GM08714 (cell line): Measurements from ENCODE around the gene UBE2I.

Experiments used
- H3K4me3 ChIP-seq: fragments of 200-500 bp; sonication (Bioruptor generic); 2 replicates; pipeline ENCODE4 v1.5.1; 2014; ENCODE audit warnings: mild to moderate bottlenecking, low read length, inconsistent platforms
- ZNF274 ChIP-seq: IDR thresholded peaks from 2 replicates; pipeline ENCODE4 v1.6.1; 2012; ENCODE audit warnings: mild to moderate bottlenecking, low read depth, low read length

UBE2I gene

DNA sequence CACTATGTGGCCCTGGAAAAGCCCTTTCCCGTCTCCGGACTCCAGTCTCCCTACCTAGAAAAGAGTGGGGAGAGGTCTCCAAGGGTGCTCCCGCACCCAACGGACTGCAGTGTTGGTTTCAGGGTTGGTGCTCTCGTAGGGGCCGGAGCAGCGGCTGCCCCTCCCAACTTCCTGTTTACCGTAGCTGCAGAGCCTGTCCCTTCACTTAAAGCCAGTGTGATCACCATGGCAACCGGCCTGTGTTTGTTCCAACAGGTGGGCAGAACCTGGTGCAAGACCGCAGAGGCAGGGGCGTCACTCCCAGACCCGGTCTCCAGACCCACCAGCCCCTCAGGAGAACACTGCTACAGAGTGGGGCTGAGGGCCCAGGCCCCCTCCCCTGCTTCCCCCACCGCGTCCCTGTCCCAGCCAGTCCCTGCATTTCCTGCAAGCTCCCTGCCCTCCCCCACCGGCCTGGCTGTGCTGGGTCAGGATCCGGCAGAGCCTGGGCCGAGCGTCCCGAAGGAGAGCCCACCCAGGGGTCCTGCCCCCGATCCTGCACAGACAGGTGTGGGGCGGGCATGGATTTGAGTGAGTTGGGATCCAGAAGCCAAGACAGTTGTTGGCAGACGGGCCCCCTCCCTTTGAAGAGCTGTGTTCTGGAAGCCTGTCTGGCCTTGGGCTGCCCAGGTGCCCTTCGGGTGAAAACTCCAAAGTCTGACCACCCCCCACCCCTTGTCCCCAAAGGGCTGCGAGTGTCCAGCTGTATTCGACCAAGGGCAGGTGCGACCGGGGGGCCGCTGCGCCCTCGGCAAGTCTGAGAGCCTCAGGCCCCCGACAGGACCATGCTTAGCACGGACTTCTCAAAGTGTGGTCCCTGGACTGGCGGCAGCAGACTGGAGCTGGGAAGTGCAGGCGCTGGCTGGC, 22.5 kb downstream of the UBE2I start:
- no peak overlapping the region; the same call in 1 of the 2 replicates for H3K4me3 ChIP-seq
- TF ChIP-seq ZNF274, result no peak

DNA sequence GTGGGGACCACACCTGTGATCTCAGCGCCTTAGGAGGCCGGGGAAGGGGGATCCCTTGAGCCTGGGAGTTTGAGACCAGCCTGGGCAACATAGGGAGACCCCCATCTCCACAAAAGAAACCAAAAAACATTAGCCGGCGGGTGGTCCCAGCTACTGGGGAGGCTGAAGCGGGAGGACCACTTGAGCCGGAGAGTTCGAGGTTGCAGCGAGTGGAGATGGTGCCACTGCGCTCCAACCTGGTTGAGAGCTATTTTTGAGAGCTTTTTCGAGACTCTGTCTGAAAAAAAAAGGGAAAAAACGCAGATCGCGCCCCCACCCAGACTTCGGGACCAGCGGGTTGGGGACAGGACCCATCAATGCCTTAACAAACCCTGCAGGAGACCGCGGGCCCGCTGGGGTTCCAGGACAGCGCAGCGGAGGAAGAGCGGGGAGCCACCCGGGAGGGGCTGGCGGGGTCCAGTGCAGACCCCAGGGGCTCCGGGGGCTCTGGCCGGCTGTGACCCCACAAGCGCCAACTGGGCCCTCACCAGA, 23.2 kb downstream of the UBE2I start:
- H3K4me3 ChIP-seq, result no peak overlapping the region
- TF ChIP-seq ZNF274, result no peak

DNA sequence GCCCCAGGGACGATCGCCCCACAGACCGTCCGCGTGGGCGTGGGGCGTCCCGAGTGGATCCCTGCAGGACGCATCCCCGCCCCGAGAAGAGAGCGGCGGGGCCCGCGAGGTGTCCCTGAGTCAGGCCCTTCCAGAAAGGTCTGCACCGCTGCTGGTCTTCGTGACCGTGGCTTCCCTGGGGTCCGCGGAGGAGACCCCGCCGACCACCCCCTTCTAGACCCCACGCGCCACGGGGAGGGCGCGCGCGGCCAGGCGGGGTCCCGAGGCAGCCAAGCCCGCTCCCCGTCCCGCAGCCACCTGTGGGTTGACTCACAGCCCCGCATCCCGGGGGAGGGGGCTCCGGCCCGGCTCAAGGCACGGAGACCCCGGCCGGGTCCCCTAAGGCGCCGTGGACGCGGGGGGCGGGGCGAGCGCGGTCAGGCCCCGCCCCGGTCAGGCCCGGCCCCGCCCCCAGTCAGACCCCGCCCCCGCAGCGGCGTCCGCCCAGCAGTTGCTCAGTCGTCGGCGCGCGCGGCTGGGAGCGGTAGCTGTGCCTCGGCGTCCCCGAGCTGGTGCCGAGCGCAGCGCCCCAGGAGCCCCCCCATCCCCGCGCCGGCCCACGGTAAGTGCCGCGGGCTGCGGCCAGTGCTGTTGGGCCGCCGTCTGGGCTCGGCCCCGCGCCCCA, 23.8 kb downstream of the UBE2I start, which contains the start of gene BAIAP3:
BAIAP3 (plus strand) TSS at position 497 of the 664 bp plus-strand sequence. CDS start 4,905 bp downstream, outside the sequence.
- H3K4me3 ChIP-seq, result no peak within 1 kb of the TSS
- no peak for TF ChIP-seq ZNF274

DNA sequence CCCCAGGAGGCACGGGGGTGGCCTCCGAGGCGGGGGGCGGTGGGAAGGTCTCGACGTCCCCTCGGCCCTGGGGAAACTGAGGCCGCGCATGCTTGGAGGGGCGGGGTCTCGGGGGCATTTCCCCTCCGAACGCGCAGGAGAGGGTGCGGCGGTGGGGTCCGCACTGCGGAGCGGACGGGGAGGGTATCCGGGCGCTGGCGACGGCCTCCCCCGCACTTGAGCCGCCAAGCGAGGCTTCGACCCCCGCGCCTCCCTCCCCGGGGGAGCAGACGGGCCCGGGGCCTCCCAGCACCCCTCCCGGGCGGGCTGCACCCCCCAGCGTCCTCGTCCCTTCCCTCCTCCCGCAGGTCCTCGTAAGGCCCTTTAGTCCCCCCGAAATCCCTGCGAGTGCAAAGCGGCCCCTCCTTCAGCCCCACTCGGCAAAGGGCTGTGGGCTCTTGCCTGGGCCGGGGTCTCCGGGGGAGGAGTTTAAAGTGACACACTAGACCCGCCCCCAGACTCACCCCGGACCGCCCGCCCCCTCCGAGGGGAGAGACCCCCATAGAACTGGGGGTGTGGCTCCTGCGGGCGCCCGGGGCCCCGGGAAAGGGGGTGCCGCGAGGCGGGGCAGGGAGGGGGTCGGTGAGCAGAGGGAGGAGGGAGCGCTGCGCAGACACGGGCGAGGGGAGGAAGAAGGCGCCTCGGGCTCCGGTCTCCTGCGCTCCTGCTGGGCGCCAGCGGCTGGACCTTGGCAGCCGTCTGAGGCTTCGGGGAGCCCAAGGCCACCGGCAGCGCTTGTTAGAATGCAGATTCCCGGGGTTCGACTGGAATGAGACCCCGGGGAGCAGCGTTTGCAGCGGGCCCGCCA, 24.6 kb downstream of the UBE2I start:
- TF ChIP-seq ZNF274, result no peak
- H3K4me3 ChIP-seq, result no peak overlapping the region

- no peak for TF ChIP-seq ZNF274
- no peak overlapping the region for H3K4me3 ChIP-seq
Measured at GRCh38 chr16:1334739-1335138, 25.3 kb downstream of the UBE2I start.

- H3K4me3 ChIP-seq, result no peak overlapping the region
- TF ChIP-seq ZNF274, result no peak
Measured at GRCh38 chr16:1335211-1335971, 26.0 kb downstream of the UBE2I start.

- H3K4me3 ChIP-seq, result no peak overlapping the region
- no peak for TF ChIP-seq ZNF274
Measured at GRCh38 chr16:1335996-1336395, 26.6 kb downstream of the UBE2I start.

DNA sequence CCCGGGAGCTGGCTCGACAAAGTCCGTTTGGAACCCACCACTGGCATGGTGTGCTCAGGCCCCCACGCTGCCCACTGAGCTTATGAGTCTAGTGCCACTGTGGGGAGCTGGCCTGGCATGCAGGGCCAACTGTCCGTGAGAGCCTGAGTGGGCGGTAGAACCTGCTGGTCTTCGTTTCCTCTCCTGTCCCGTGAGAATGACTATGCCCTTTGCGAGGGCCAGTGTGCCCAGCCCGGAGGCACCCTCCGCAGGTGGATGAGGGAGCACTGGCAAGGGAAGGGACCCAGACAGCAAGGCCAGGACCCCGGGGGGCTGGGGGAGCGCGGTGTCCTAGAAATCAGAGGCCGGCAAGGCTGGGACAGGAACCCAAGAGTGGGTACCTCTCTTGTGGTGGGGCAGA, 27.2 kb downstream of the UBE2I start:
- no peak overlapping the region for H3K4me3 ChIP-seq
- TF ChIP-seq ZNF274, result no peak

- H3K4me3 ChIP-seq, result no peak overlapping the region
- no peak for TF ChIP-seq ZNF274
Measured at GRCh38 chr16:1337486-1337885, 28.1 kb downstream of the UBE2I start.

- H3K4me3 ChIP-seq, result no peak overlapping the region
- no peak for TF ChIP-seq ZNF274
Measured at GRCh38 chr16:1338119-1338730, 28.8 kb downstream of the UBE2I start.

DNA sequence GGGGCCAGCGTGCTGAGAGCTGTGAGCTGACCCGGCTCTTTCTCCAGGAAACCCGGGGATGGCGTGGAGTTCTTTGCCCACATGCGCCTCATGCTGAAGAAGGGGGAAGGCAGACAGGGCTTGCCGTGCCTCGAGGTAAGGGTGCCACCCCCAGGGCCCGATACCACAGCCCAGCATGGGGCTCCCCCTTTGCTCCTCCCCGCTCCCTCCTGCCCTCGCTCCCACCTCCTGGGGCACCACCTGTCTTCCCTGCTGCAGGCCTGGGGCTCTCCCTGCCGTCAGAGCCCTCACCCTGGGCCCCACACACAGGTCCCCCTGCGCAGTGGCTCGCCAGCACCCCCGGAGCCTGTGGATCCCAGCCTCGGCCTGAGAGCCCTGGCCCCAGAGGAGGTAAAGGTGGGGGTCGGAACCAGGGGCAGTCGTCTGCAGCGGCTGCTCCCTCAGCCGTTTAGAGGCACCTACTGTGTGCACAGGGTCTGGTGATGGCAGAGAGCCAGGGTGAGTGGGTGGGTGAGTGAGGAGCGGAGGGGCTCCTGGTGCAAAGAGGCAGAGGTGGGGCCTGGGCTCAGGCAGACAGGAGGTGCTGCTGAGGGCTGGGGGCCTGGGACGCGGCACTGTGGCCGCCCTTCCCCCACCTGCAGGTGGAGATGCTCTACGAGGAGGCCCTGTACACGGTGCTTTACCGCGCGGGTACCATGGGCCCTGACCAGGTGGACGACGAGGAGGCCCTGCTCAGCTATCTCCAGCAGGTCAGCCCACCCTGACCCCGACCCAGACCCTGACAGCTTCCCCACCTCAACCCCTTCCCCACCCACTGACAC, 29.6 kb downstream of the UBE2I start:
- no peak overlapping the region for H3K4me3 ChIP-seq
- TF ChIP-seq ZNF274, result no peak
